ENCODE data around the gene JADE2.

DNA sequence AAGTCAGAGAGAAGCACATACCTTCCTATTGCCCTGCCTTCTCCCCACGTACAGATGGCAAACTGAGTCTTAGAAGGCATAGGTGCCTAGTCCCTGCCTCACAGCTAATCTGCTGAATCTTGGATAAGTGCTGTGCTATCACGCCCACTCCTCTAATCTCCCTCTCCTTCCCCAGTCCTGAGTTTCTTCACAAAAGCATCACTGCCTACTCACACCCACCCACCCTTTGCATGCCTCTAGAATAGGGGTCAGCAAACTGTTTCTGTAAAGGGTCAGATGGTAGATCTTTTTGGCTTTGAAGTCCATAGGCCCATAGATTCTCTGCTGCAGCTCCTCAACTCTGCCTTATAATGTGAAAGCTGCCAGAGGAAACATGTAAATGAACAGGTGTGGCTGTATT lies 23.2 kb upstream of the JADE2 start:
- TF ChIP-seq, protein P1, sequence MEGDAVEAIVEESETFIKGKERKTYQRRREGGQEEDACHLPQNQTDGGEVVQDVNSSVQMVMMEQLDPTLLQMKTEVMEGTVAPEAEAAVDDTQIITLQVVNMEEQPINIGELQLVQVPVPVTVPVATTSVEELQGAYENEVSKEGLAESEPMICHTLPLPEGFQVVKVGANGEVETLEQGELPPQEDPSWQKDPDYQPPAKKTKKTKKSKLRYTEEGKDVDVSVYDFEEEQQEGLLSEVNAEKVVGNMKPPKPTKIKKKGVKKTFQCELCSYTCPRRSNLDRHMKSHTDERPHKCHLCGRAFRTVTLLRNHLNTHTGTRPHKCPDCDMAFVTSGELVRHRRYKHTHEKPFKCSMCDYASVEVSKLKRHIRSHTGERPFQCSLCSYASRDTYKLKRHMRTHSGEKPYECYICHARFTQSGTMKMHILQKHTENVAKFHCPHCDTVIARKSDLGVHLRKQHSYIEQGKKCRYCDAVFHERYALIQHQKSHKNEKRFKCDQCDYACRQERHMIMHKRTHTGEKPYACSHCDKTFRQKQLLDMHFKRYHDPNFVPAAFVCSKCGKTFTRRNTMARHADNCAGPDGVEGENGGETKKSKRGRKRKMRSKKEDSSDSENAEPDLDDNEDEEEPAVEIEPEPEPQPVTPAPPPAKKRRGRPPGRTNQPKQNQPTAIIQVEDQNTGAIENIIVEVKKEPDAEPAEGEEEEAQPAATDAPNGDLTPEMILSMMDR (IDR thresholded peaks at IDR 0.05; ENCODE audit: low read depth, low read length, poor library complexity, severe bottlenecking) = no peak
- TF ChIP-seq EZH2phosphoT487 (IDR thresholded peaks at IDR 0.05; ENCODE audit: borderline replicate concordance, low read length) = no peak

Measured in DOHH2 (cell line).